HL-60 (cell line): Measurements from ENCODE around the gene TMEM53.

Source experiments
- DNase-seq, 2 experiments: peaks; one replicate each; pipeline ENCODE4 v3.0.0-alpha.2; 2010 to 2020; ENCODE audit warnings: low read depth in 1 of 2, low spot score in 1 of 2
- H3K27ac ChIP-seq: fragments of 250-450 bp; sonication (Bioruptor Pico); replicated peaks from 2 replicates; pipeline ENCODE4 v1.5.1; 2020; ENCODE audit warnings: mild to moderate bottlenecking, moderate library complexity
- H3K27me3 ChIP-seq: fragments of 250-450 bp; sonication (Bioruptor Pico); 2 replicates; pipeline ENCODE4 v1.5.1; 2021; ENCODE audit warnings: mild to moderate bottlenecking, moderate library complexity; ENCODE audit not compliant: insufficient read depth, poor library complexity, severe bottlenecking
- H3K4me3 ChIP-seq: replicated peaks from 2 replicates; pipeline ENCODE4 v1.5.1; 2011; ENCODE audit warnings: mild to moderate bottlenecking, control low read depth, low read length; ENCODE audit not compliant: insufficient read depth
- GABPA ChIP-seq: IDR thresholded peaks from 2 replicates; pipeline ENCODE4 v1.6.1; 2012; ENCODE audit warnings: low read depth
- POLR2AphosphoS5 ChIP-seq: IDR thresholded peaks from 2 replicates; pipeline ENCODE4 v1.6.1; 2012; ENCODE audit warnings: low read depth
- REST ChIP-seq: IDR thresholded peaks from 2 replicates; pipeline ENCODE4 v1.6.1; 2012; ENCODE audit warnings: low read depth; ENCODE audit not compliant: insufficient replicate concordance
- SPI1 ChIP-seq: IDR thresholded peaks from 2 replicates; pipeline ENCODE4 v1.6.1; 2012; ENCODE audit warnings: low read depth, mild to moderate bottlenecking, borderline replicate concordance
- TF ChIP-seq, protein P1 (sequence below): IDR thresholded peaks from one replicate; pipeline ENCODE4 v1.5.1; 2011; ENCODE audit warnings: low read length, control low read depth, inconsistent platforms; ENCODE audit not compliant: insufficient read depth

The TMEM53 gene

GRCh38 chr1:44707112-44707881 is 33.0 kb upstream of the TMEM53 start:
- DNase-seq: no peak
- TF ChIP-seq, protein P1, sequence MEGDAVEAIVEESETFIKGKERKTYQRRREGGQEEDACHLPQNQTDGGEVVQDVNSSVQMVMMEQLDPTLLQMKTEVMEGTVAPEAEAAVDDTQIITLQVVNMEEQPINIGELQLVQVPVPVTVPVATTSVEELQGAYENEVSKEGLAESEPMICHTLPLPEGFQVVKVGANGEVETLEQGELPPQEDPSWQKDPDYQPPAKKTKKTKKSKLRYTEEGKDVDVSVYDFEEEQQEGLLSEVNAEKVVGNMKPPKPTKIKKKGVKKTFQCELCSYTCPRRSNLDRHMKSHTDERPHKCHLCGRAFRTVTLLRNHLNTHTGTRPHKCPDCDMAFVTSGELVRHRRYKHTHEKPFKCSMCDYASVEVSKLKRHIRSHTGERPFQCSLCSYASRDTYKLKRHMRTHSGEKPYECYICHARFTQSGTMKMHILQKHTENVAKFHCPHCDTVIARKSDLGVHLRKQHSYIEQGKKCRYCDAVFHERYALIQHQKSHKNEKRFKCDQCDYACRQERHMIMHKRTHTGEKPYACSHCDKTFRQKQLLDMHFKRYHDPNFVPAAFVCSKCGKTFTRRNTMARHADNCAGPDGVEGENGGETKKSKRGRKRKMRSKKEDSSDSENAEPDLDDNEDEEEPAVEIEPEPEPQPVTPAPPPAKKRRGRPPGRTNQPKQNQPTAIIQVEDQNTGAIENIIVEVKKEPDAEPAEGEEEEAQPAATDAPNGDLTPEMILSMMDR: no peak
- TF ChIP-seq REST (no peak), SPI1 (no peak), POLR2AphosphoS5 (no peak)
- H3K4me3 ChIP-seq: no peak overlapping the region
- no peaks in the 10 kb centered on the region for H3K27me3 ChIP-seq
- H3K27ac ChIP-seq: no peak overlapping the region

- no peak overlapping the region for H3K27ac ChIP-seq
- TF ChIP-seq, protein P1: no peak
- TF ChIP-seq GABPA (no peak), SPI1 (no peak), REST (no peak), POLR2AphosphoS5 (no peak)
- no peaks in the 10 kb centered on the region for H3K27me3 ChIP-seq
- DNase-seq: no peak
- H3K4me3 ChIP-seq: no peak overlapping the region
Observed at GRCh38 chr1:44705938-44706337, 31.7 kb upstream of the TMEM53 start.

GRCh38 chr1:44705470-44705869 is 31.2 kb upstream of the TMEM53 start:
- no peak overlapping the region for H3K27ac ChIP-seq
- H3K27me3 ChIP-seq: no peaks in the 10 kb centered on the region
- TF ChIP-seq POLR2AphosphoS5 (no peak), GABPA (no peak), SPI1 (no peak), REST (no peak)
- TF ChIP-seq, protein P1: no peak
- no peak for DNase-seq
- no peak overlapping the region for H3K4me3 ChIP-seq
